AG08396 (cell line): ENCODE results near the gene CANX.
"Not testable (repeated sequence)": the region's sequence is repeated elsewhere in the genome, so short reads cannot be mapped to it uniquely, and the experiment has no call there.

Experiments
- DNase-seq: peaks from one replicate; pipeline ENCODE4 v3.0.0; 2012; ENCODE audit warnings: low spot score, mixed read lengths

CANX gene, protein sequence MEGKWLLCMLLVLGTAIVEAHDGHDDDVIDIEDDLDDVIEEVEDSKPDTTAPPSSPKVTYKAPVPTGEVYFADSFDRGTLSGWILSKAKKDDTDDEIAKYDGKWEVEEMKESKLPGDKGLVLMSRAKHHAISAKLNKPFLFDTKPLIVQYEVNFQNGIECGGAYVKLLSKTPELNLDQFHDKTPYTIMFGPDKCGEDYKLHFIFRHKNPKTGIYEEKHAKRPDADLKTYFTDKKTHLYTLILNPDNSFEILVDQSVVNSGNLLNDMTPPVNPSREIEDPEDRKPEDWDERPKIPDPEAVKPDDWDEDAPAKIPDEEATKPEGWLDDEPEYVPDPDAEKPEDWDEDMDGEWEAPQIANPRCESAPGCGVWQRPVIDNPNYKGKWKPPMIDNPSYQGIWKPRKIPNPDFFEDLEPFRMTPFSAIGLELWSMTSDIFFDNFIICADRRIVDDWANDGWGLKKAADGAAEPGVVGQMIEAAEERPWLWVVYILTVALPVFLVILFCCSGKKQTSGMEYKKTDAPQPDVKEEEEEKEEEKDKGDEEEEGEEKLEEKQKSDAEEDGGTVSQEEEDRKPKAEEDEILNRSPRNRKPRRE

DNA sequence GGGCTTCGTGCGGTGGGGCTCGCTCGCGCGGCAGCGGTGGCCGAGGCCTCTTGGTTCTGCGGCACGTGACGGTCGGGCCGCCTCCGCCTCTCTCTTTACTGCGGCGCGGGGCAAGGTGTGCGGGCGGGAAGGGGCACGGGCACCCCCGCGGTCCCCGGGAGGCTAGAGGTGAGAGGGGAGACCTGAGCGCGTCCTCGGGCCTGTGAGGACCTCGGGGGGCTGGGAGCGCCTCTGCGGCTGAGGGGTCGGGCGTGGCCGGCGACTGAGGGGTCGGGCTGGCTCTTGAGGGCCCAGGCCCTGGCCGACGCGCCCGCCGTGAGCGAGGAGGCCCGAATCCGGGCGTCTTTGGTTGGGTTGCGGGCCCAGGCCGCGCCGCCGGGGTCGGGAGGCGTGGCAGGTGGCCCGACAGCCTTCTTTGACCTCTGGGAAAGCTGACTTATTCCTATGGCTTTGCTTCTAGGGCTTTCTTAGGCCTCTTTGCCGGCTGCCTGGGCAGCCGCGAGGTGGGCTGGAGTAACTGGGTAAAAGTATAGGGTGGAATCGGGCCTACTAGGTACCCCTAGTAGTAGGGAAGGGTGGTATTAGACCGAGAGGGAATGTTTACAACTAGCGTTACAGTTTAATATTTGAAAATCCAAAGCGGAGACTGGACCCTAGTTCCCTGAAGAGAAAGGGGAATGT lies at the start of gene CANX:
Gene CANX (plus strand): TSS at position 33 of the 681 bp plus-strand sequence. CDS start 6,715 bp downstream, outside the sequence.
- peak; percentile 57 for DNase-seq

DNA sequence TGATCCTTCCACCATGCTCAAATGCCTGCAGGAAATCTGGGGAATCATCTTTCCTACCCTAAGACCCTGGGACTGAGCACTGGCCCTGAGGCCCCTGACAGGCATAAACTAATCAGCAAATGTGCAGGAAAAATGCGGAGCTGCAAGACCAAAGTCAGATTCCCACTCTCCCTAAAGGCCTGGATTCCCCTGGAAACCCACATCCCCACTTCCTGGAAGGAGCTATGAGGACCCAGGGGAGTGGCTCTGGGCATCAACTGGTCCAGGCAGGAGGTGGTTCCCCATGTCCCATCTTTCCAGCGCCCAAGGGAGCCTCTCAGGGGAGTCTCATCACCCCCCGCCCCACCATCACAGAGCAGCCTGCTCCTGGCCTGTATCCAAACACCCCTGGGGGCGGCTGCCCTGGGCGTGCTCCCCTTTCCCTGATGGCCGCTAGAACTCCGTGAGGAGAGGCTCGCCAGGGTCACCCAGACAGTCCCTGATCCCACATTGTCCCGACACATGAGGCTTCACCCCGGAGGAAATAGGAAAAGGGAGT lies 49.5 kb upstream of the CANX start:
- DNase-seq, result not testable (repeated sequence)

DNA sequence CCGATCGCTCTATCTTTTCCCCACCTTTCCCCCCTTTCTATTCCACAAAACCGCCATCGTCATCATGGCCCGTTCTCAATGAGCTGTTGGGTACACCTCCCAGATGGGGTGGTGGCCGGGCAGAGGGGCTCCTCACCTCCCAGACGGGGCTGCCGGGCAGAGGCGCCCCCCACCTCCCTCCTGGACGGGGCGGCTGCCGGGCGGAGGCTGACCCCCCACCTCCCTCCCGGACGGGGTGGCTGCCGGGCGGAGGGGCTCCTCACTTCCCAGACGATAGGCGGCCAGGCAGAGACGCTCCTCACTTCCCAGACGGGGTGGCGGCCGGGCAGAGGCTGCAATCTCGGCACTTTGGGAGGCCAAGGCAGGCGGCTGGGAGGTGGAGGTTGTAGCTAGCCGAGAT lies 48.5 kb upstream of the CANX start:
- not testable (repeated sequence) for DNase-seq

DNA sequence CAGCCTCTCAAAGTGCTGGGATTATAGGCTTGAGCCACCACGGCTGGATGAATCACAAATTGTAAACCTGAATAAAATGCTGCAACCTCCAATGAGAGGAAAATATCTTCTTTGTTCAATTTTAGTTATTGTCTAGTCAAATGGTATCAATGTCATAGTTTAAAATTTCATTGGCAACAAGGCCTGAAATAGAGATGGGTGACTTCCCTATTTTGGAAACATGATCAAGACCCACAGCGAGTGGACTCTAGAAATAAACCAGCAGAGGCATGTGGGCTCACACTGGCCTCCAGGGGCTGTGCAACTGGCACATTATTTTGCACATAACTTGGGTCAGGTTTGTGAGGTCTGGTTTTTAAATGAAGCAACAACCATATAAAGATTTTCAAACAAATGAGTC lies 45.6 kb upstream of the CANX start:
- DNase-seq, result not testable (repeated sequence)

DNA sequence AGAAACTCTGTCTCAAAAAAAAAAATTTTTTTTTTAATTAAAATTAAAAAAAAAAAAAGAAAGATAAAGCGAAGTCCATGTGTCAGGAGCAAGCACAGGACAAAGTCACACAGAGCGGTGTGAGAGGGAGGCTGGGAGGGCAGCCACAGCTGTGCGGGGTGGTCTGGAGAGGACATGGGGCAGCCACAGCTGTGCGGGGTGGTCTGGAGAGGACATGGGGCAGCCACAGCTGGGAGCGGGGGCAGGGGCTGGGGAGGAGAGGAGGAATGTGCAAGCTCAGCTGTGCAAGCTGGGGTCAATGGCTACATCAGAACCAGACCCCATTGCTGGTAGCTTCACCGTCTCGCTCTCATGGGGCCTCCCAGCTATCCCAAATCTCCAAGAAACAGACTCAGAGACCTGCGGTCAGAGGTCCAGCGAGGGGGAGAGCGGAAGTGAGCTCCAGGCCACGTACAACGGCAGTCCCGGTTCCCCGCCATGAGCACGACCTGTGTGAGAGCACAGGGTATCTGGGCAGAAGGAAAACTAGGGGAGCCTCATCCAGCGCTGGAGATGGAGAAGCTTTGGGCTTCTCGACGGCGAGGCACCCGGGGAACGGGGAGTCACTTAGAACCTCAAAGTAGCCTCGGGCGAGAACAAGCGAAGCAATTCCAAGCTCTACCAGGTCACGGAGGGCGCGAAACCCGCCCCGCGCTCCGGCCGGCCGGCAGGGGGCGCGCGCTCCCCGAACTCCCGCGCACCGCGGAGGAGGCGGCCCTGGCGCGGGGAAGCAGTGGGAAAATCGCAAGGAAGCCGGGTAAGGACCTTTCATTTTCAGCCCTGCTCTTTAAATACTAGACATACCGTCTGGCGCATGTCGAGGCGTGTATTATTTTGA lies 41.2 kb upstream of the CANX start:
- DNase-seq, result not testable (repeated sequence)

DNA sequence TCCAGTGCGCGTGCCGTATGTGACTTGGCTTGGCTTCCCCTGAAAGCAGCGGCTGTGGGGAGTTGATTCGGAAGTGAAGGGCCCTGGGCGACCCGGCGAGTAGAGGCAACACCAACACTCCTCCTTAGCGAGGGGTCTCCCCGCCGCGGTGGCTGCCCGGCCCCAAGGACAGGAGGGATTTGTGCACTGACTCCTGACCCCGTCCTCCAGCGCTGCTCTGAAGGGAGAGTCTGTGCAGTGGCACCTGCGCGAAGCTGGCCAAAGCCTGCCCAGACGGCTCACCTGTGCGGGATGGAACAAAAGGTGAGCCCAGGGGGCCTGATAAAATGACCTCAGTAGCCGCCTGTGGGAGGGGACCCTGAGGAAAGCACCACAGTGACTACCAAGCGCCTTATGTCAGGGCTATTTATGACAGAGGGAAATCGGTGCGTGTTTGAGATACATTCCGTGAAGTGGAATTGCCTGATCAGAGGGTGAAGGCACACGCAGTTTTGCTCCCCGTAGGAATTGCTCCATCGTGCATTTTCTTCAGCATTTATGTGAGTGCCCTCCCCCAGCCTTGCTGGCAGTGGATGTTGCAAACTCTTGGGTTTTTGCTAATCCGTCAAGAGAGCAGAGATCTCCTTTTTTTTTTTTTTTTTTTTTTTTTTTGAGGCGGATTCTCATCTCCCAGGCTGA lies 40.4 kb upstream of the CANX start:
- DNase-seq, result peak; percentile 41

DNA sequence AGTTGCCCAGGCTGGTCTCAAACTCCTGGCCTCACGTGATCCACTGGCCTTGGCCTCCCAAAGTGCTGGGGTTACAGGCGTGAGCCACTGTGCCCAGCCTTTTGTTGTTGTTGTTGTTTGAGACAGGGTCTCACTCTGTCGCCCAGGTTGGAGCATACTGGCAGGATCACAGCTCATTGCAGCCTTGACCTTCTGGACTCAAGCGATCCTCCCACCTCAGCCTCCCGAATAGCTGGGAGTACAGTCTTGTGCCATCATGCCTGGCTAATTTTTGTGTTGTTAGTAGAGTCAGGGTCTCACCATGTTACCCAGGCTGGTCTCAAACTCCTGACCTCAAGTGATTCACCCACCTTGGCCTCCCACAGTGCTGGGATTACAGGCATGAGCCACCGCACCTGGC lies 37.1 kb upstream of the CANX start:
- not testable (repeated sequence) for DNase-seq

DNA sequence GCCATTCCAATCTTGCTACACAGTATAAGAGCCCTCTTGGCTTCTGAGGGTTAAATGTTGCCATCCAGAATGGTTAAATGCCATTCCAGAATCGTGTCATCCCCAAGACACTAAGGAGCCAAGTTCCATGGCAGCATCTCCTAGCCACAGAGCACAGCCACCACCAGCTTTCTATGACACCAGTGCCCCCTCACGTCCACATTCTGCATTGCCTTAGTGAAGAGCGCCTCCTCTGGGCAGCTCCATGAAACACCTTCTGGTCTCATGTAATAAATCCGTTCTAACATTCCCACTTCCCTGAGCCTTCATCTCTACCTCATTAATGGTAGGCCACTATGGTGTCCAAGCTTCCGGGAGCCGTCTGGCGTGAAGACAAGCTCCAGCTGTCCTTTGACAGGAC lies 30.4 kb upstream of the CANX start:
- peak; percentile 67 for DNase-seq

DNA sequence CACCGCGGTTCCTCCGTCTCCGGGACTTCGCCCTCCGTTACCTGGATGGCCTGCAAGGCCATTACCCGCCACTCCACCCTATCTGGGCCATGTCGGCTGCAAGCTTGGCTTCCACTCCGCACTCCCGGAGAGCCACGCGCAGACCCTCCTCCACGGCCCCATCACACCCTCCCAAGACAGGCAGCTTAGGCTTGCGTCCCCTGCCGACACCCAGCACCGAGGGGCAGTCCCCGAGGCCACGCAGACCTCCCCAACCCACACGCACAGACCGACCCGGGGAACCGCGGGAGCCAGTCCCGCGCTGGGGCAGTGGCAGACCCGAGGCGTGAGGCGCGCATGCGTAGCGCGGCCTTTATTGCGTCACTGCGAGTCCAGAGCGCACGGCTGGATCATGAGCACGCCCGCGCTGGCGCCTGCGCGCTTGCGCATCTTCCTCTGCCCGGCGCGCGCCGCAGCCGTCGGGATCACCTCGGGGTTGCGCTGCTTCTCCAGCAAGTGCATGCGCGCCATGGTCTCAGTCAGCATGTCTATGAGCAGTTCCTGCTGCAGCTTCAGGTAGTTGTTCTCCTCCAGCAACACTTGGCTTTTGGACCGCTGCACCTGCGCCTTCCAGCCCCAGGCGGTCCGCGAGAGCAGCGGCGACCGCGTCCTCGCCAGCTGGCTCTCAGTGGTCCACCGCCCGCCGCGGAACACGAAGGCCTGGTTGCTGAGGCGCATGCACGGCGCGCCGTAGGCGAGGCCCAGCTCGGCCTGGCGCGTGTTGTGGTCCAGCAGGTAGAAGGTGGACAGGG lies 20.3 kb upstream of the CANX start:
- peak; percentile 99 for DNase-seq

DNA sequence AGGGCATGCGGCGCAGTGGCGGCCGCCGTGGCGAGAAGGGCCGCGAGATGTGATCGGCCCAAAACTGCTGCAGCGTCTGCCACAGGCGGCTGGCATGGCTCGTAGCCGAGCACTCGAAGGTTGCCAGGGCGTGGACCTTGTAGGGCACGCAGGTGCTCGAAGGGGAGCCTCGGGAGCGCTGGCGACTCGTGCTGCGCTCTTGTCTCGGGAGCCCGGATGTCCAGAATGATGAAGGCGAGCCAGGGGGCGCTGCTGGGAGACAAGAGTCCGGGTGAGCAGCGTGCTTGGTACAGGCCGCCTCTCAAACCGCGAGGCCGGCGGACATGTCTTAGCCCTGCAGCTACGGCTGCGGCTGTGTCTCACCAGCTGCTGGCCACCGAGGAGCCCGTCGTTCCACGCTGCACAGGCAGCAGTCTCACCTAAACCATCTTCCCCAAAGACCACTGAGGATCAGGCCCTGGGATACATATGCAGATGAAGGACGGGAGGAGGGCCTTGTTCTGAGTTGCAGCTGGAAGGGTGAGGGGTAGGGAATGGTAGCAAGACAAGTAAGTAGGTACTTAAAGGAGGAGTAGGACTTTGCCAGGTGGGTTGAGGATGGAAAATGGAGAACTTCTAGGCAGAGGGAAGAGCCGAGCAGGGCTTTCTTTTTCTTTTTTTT lies 19.6 kb upstream of the CANX start:
- no peak for DNase-seq

DNA sequence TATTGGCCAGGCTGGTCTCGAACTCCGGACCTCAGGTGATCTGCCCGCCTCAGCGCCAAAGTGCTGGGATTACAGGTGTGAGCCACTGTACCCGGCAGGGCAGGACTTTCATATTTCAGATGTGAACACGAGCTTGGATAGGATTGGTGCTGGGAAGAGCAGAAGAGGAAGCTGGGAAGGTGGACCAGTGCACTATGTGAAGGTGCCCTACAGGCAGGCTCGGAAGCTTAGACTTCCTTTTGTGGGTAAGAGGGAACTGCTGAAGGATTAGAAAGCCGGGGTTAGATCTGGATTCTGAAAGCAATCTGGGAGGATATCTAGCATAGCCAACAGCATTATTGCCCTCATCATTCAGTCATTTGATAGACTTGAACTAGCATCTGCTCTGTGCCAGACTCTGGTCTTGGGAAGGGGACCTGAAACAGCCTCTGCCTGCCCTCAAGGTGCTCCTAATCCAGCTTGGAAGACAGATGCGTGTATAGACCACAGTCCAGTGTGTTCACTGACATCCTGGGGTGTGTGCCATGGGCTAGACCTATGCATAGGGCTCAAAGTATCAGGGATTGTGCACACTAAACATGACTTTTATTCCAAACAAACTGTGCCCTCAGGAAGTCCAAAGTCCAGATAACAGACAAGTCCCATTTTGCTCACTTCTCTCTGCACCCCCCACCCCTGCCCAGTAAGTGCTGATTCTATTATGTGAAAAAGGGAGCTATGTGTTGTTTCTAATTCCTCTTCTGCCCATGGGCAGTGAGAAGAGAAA lies 18.6 kb upstream of the CANX start:
- no peak for DNase-seq

DNA sequence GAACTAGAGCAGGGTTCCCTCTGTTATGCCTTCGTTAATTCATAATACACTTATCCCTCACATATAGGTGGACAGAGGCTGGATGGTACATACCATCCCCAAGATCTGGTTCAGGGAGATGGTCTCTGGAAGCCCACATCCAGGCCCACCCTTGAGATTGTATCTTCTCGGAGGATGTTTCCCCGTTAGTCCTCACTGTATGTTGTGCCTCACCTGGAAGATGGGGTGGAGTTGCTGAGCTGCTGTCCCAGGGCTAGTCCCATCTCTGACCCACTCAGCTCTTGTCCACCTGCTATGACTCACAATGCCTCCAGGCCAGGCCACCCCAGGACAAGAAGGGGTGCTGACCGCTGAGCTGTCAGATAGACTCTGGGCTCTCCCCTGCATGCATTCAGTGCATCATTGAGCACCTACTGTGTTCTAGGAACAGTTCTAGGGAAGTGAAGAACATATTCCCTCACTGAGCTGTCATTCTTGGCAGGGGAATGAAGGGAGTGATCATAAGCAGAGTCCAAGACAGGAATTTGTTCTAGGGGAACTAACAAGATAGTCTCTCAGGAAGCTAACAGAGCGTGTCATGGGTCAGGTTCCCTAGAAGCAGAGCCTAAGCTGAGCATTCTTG lies 17.9 kb upstream of the CANX start, which contains the start of gene CBY3:
Gene CBY3 (minus strand): TSS at position 255 of the 622 bp plus-strand sequence. CDS start 116 bp downstream, at position 139.
- no peak for DNase-seq

DNA sequence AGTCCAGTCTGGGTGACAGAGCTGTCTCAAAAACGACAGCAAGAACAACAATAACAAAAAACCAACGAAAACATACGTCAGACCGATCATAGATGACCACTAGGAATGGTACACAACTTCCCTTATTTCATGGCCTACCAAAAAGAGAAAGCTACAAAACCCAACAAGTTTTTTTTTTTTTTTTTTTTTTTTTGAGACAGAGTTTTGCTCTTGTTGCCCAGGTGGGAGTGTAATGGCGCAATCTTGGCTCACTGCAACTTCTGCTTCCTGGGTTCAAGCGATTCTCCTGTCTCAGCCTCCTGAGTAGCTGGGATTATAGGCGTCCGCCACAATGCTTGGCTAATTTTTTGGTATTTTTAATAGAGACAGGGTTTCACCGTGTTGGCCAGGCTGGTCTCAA lies 9.6 kb upstream of the CANX start:
- not testable (repeated sequence) for DNase-seq

DNA sequence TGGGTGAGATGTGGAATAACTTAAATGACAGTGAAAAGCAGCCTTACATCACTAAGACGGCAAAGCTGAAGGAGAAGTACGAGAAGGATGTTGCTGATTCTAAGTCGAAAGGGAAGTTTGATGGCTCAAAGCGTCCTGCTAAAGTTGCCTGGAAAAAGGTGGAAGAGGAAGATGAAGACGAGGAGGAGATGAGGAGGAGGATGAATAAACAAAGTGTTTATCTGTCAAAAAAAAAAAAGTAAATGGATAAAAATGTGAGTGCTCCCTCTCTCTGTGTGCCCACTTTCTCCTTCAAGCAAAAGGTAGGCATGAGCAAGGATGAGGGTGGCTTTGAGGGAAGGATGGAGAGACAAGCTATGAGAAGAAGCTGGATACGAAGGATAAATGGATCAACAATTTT lies 4.2 kb upstream of the CANX start:
- DNase-seq, result no peak

DNA sequence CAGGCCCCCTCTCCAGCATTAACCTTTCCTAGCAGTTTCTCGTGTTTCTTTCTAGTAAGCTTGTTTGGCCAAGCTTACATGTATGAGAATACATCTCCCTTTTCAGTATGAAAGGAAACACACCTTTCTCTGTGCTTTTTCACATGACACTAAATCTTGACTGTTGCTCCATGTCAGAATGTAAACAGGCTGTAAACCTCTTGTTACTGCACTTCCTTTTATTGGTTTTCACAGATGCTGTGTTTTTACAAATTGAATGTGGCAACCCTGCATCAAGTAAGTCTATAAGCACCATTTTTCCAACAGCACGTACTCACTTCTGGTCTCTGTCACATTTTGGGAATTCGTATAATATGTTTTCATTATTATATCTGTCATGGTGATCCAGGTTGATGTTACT lies 2.2 kb upstream of the CANX start:
- DNase-seq, result no peak

DNA sequence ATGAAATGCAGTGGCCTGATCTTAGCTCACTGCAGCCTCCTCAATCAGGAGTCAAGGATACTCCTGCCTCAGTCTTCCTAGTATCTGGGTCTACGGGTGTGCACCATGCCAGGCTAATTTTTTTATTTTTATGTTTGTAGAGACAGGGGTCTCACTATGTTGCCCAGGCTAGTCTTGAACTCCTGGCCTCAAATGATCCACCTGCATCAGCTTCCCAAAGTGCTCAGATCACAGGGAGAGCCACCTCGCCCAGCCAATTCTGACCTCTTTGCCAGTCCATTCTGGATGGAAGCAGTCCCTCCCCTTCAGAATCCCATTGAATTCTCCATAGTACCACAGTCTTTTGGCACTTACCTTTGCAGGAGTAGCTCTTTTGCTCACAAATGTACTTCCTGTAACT lies 1.7 kb upstream of the CANX start:
- DNase-seq, result no peak

DNA sequence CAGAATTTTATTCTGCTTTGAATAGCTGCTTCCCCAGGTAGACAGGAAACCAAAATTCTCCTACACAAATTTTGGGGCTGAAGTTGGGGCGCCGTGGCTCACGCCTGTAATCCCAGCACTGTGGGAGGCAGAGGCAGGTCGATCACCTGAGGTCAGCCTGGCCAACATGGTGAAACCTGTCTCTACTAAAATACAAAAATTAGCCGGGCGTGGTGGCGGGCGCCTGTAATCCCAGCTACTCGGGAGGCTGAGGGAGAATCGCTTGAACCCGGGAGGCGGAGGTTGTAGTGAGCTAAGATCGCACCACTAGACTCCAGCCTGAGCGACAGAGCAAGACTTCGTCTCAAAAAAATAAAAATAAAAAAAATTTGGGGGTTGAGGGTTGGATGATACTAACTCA lies 1.2 kb upstream of the CANX start:
- DNase-seq, result not testable (repeated sequence)
